Measurements from ENCODE around the gene RNU7-1.

GRCh38 chr12:6905414-6906040 is 38.1 kb upstream of the RNU7-1 start:
- TF ChIP-seq, protein P1, sequence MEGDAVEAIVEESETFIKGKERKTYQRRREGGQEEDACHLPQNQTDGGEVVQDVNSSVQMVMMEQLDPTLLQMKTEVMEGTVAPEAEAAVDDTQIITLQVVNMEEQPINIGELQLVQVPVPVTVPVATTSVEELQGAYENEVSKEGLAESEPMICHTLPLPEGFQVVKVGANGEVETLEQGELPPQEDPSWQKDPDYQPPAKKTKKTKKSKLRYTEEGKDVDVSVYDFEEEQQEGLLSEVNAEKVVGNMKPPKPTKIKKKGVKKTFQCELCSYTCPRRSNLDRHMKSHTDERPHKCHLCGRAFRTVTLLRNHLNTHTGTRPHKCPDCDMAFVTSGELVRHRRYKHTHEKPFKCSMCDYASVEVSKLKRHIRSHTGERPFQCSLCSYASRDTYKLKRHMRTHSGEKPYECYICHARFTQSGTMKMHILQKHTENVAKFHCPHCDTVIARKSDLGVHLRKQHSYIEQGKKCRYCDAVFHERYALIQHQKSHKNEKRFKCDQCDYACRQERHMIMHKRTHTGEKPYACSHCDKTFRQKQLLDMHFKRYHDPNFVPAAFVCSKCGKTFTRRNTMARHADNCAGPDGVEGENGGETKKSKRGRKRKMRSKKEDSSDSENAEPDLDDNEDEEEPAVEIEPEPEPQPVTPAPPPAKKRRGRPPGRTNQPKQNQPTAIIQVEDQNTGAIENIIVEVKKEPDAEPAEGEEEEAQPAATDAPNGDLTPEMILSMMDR (IDR thresholded peaks at IDR 0.05), result no peak
- no peak for TF ChIP-seq POLR2A (IDR thresholded peaks at IDR 0.05)

All from breast epithelium (tissue), 3 donors.